ENCODE results near the gene FOXK2. TPM values are rescaled to one million over a fixed set of nuclear protein-coding genes. Genes with fewer than 3 reads are reported as not detected.
A peak's percentile ranks its signal among the peaks of the same experiment; 100 is the strongest.

FOXK2 gene
- total and polyA plus RNA-seq, 8 donors = 17.7 to 27.9 (median 19.8) TPM

- DNase-seq (no peak), FAIRE-seq (no peak), ATAC-seq (no peak)
- Histone ChIP-seq H3K36me3 (peaks cover 0 to 17% (median 0%) of the 10 kb centered on the region in 3 donors), H3K27ac (peak overlapping the region in 2 of 4 donors; percentile 8 to 66), H3K4me1 (peaks cover 0 to 32% (median 15%) of the 10 kb centered on the region in 3 donors), H3K27me3 (no peaks in the 10 kb centered on the region), H3K9me3 (no peaks in the 10 kb centered on the region), H3K4me3 (no peak overlapping the region)
- intact Hi-C loops (cut with DNase I) = no loop called here
- 89 to 98% methylated on average over 4 of the region's 5 CpGs for WGBS, 2 donors
- no peak for TF ChIP-seq CTCF (IDR thresholded peaks at IDR 0.05)
Measured at GRCh38 chr17:82638183-82638773, 118.7 kb downstream of the FOXK2 start.

GRCh38 chr17:82639628-82640027 lies 120.1 kb downstream of the FOXK2 start:
- FAIRE-seq (no peak), ATAC-seq (no peak), DNase-seq (peak in 2 of 6 donors; percentile 35 to 60)
- Histone ChIP-seq H3K27ac (no peak overlapping the region), H3K27me3 (no peaks in the 10 kb centered on the region), H3K4me1 (peaks cover 0 to 32% (median 14%) of the 10 kb centered on the region in 3 donors), H3K9me3 (no peaks in the 10 kb centered on the region), H3K4me3 (no peak overlapping the region), H3K36me3 (peaks cover 0 to 17% (median 0%) of the 10 kb centered on the region in 3 donors)
- WGBS, 2 donors = 86% methylated on average over 14 of the region's 14 CpGs
- TF ChIP-seq CTCF (IDR thresholded peaks at IDR 0.05) = no peak
- intact Hi-C loops (cut with DNase I) = no loop called here

- H3K27me3 ChIP-seq = no peaks in the 10 kb centered on the region
- FAIRE-seq (no peak), ATAC-seq (no peak), DNase-seq (no peak)
- no peak for TF ChIP-seq CTCF (IDR thresholded peaks at IDR 0.05)
- 93 to 94% methylated on average over 5 of the region's 5 CpGs for WGBS, 2 donors
- H3K27ac ChIP-seq = no peak overlapping the region
- peaks cover 0 to 17% (median 0%) of the 10 kb centered on the region in 3 donors for H3K36me3 ChIP-seq
- H3K9me3 ChIP-seq = no peaks in the 10 kb centered on the region
- intact Hi-C loops (cut with DNase I) = no loop called here
- H3K4me1 ChIP-seq = peaks cover 0 to 28% (median 10%) of the 10 kb centered on the region in 3 donors
- H3K4me3 ChIP-seq = no peak overlapping the region
Measured at GRCh38 chr17:82640036-82640435, 120.5 kb downstream of the FOXK2 start.

GRCh38 chr17:82642022-82642421 lies 122.5 kb downstream of the FOXK2 start:
- H3K36me3 ChIP-seq = peaks cover 0 to 17% (median 0%) of the 10 kb centered on the region in 3 donors
- DNase-seq = peak in 1 of 6 donors; percentile 20
- H3K4me1 ChIP-seq = peaks cover 5 to 33% (median 8%) of the 10 kb centered on the region in 3 donors

More at GRCh38 chr17:82642022-82642421, 122.5 kb downstream of the FOXK2 start:
- 93 to 94% methylated on average over 14 of the region's 14 CpGs for WGBS, 2 donors
- Histone ChIP-seq H3K27ac (no peak overlapping the region), H3K27me3 (no peaks in the 10 kb centered on the region), H3K9me3 (no peaks in the 10 kb centered on the region), H3K4me3 (no peak overlapping the region)
- TF ChIP-seq CTCF (IDR thresholded peaks at IDR 0.05) = no peak
- FAIRE-seq = no peak
- intact Hi-C loops (cut with DNase I) = no loop called here
- no peak for ATAC-seq
